HG03196 (cell line): Measurements from ENCODE around the gene TSSK6.

ENCODE experiments used
- ATAC-seq: cut with Tn5 transposase; IDR thresholded peaks from one replicate; pipeline ENCODE4 v1.9.1; 2021; ENCODE audit not compliant: unreplicated experiment

Gene TSSK6

DNA sequence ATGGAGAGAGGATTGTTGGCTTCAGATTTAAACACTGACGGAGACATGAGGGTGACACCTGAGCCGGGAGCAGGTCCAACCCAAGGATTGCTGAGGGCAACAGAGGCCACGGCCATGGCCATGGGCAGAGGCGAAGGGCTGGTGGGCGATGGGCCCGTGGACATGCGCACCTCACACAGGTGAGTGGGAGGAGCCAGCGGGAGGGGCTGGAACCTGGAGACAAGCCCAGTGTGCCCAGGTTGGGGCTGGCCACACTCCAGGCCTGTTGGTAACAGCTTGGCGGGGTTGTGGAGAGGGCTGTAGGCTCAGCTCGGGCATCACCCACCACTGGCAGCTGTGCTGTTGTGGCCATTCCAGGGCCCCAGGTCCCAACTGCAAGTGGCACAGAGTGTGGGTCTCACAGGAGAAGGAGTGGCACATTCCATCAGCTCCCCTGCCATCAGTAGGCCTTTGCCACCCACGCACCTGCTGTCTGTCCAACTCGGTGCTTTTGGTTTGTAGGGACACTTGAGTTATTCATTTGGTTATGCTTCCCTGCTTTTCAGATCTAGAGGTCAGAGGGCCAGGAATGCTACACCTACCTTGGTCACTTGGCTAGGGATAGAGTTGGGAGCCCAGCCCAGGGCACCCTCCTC is 49.8 kb downstream of the TSSK6 start:
- no peak for ATAC-seq

DNA sequence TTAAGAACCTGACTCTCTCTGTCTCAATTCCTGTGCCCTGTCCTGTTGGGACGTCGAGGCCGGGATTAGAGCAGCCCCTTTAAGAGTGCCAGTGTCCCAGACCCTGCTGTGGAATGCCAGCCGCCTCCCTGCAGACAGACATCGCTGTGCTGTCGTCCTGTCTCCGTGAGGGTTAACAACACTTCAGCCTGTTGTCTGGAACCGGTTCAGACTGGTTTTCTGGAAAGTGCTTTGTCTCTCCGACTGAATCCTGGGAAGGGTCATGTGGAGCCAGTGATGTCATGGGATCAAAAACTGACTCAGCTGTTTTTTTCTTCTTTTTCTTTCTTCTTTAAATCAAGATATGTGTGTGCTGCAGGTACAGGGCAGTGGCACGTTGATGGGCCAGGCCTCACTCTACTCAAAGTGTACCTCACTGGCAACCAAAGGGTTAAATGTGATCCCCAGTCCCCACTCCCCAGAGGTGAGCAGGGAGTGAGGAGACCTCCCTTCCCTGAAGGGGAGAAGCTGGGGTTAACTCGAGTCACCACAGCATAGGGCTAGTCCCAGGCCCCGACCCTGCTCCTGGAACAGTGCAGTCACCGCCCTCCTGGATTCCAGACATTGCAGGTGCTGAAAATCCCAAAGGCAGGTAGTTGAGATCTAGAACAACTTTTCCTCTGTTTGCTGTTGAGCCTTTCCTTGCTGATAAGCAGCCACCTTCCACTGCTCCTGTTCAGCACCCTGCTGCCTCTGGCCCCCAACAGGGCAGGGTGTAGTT is 50.8 kb downstream of the TSSK6 start:
- ATAC-seq = no peak
